ENCODE results near the gene AFG3L2.

GRCh38 chr18:12282442-12283039 lies 94.5 kb downstream of the AFG3L2 start:
- TF ChIP-seq CTCF (IDR thresholded peaks at IDR 0.05): no peak
- no peak for TF ChIP-seq POLR2A (IDR thresholded peaks at IDR 0.05)

Data from adrenal gland (tissue), 5 donors.